GM06990 (cell line): ENCODE measurements around the gene MSH3.

ENCODE experiments used
- DNase-seq: peaks from one replicate; pipeline ENCODE4 v3.0.0-alpha.2; 2011; ENCODE audit not compliant: insufficient read length; ENCODE audit errors: extremely low read depth
- H3K27me3 ChIP-seq: replicated peaks from 2 replicates; pipeline ENCODE4 v1.6.0; 2011; ENCODE audit warnings: low read length; ENCODE audit not compliant: control insufficient read depth, insufficient read depth
- H3K36me3 ChIP-seq: 2 replicates; pipeline ENCODE4 v1.5.1; 2011; ENCODE audit warnings: low read length; ENCODE audit not compliant: control insufficient read depth, insufficient read depth
- H3K4me3 ChIP-seq: replicated peaks from 2 replicates; pipeline ENCODE4 v1.5.1; 2011; ENCODE audit warnings: low read depth, mild to moderate bottlenecking, control low read depth, low read length
- CTCF ChIP-seq: IDR thresholded peaks from 2 replicates; pipeline ENCODE4 v1.5.1; 2011; ENCODE audit warnings: low read length, control low read depth, mild to moderate bottlenecking, inconsistent platforms; ENCODE audit not compliant: insufficient read depth, poor library complexity, severe bottlenecking

MSH3 gene

GRCh38 chr5:80703291-80703690 is 48.8 kb downstream of the MSH3 start:
- peaks cover 1% of the 10 kb centered on the region for H3K36me3 ChIP-seq
- TF ChIP-seq CTCF, result no peak
- no peak overlapping the region for H3K4me3 ChIP-seq
- no peaks in the 10 kb centered on the region for H3K27me3 ChIP-seq
- DNase-seq, result no peak

- no peak overlapping the region for H3K4me3 ChIP-seq
- H3K27me3 ChIP-seq, result no peaks in the 10 kb centered on the region
- H3K36me3 ChIP-seq, result peaks cover 1% of the 10 kb centered on the region
- TF ChIP-seq CTCF, result no peak
- no peak for DNase-seq
Observed at GRCh38 chr5:80703747-80704146, 49.3 kb downstream of the MSH3 start.

DNA sequence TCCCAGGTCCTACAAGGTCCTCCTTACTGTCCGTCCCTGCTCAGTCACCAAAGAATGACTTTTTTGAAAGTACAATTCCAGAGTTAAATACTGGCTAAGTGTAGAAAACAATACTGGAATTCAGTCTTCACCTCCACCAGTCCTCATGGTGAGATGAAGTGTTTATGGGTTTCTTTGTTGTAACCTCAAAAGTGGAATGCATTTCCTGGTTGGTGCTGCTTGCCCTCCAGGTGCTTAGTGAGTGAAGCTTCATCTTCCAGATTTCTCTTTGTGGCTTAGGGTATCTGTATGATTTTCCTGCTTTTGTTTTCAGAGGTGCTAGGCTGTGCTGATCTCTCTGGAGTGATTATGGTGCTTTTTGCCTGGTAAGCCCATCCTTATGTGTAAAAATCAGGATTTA is 49.8 kb downstream of the MSH3 start:
- TF ChIP-seq CTCF, result no peak
- no peaks in the 10 kb centered on the region for H3K27me3 ChIP-seq
- no peak for DNase-seq
- H3K4me3 ChIP-seq, result no peak overlapping the region
- peaks cover 1% of the 10 kb centered on the region for H3K36me3 ChIP-seq

- DNase-seq, result no peak
- no peak overlapping the region for H3K4me3 ChIP-seq
- peaks cover 1% of the 10 kb centered on the region for H3K36me3 ChIP-seq
- H3K27me3 ChIP-seq, result no peaks in the 10 kb centered on the region
- no peak for TF ChIP-seq CTCF
Observed at GRCh38 chr5:80705216-80705769, 50.8 kb downstream of the MSH3 start.

DNA sequence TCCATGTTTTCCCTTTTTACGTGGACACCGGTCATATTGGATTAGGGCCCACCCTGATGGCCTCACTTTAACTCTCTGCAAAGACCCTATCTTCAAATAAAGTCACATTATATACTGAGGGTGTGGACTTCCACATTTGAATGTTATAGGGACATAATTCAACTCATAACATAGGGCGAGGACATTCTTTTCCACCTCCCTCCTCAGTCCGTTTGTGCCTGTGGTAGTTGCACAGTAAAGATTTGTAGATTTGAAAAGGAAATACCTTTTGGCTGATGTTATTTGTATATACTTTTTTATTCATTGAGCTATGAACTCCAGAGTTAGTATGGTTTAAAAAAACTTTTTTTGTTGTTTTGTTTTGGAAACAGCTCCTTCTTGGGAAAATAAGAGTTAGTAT is 51.3 kb downstream of the MSH3 start:
- TF ChIP-seq CTCF, result no peak
- Histone ChIP-seq H3K4me3 (no peak overlapping the region), H3K27me3 (no peaks in the 10 kb centered on the region), H3K36me3 (peaks cover 1% of the 10 kb centered on the region)
- no peak for DNase-seq
